Subcutaneous abdominal adipose tissue (tissue), 5 donors: Measurements from ENCODE around the gene CYTH3.
"Not testable (repeated sequence)": the region's sequence is repeated elsewhere in the genome, so short reads cannot be mapped to it uniquely, and the experiment has no call there.

Experiments used
- H3K27ac ChIP-seq: one replicate; pipeline ENCODE4 v1.7.0; 2013; ENCODE audit warnings: low read depth, mild to moderate bottlenecking, inconsistent platforms, low read length, moderate library complexity
- H3K27me3 ChIP-seq, 5 donors: one replicate each; pipeline ENCODE4 v1.7.0; 2013; ENCODE audit warnings: low read length in 5 of 5, inconsistent platforms in 1 of 5; ENCODE audit not compliant: control insufficient read depth in 5 of 5, insufficient read depth in 4 of 5
- H3K36me3 ChIP-seq, 5 donors: one replicate each; pipeline ENCODE4 v1.7.0; 2013; ENCODE audit warnings: low read length in 5 of 5; ENCODE audit not compliant: control insufficient read depth in 5 of 5, insufficient read depth in 5 of 5
- H3K4me1 ChIP-seq, 5 donors: one replicate each; pipeline ENCODE4 v1.7.0; 2013; ENCODE audit warnings: low read length in 5 of 5, mild to moderate bottlenecking in 3 of 5, moderate library complexity in 1 of 5; ENCODE audit not compliant: control insufficient read depth in 5 of 5, insufficient read depth in 5 of 5
- H3K4me3 ChIP-seq, 5 donors: one replicate each; pipeline ENCODE4 v1.7.0; 2013; ENCODE audit warnings: low read length in 5 of 5, low read depth in 1 of 5
- H3K9ac ChIP-seq, 5 donors: one replicate each; pipeline ENCODE4 v1.7.0; 2013; ENCODE audit warnings: low read length in 5 of 5, mild to moderate bottlenecking in 4 of 5, moderate library complexity in 3 of 5
- H3K9me3 ChIP-seq, 5 donors: one replicate each; pipeline ENCODE4 v1.7.0; 2013; ENCODE audit warnings: low read length in 5 of 5; ENCODE audit not compliant: control insufficient read depth in 5 of 5
- donor health status: healthy.
- donor health status: healthy.
- donor health status: healthy.
- donor health status: healthy.
- donor health status: healthy.

Gene CYTH3

DNA sequence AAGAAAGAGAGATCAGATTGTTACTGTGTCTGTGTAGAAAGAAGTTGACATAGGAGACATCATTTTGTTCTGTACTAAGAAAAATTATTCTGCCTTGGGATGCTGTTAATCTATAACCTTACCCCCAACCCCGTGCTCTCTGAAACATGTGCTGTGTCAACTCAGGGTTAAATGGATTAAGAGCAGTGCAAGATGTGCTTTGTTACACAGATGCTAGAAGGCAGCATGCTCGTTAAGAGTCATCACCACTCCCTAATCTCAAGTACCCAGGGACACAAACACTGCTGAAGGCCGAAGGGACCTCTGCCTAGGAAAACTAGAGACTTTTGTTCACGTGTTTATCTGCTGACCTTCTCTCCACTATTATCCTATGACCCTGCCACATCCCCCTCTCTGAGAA is 49.0 kb downstream of the CYTH3 start:
- H3K9me3 ChIP-seq, H3K9ac ChIP-seq, H3K36me3 ChIP-seq, H3K27me3 ChIP-seq, H3K27ac ChIP-seq, H3K4me3 ChIP-seq: not testable (repeated sequence)
- peaks cover 4 to 34% (median 33%) of the 10 kb centered on the region in 5 donors for H3K4me1 ChIP-seq

DNA sequence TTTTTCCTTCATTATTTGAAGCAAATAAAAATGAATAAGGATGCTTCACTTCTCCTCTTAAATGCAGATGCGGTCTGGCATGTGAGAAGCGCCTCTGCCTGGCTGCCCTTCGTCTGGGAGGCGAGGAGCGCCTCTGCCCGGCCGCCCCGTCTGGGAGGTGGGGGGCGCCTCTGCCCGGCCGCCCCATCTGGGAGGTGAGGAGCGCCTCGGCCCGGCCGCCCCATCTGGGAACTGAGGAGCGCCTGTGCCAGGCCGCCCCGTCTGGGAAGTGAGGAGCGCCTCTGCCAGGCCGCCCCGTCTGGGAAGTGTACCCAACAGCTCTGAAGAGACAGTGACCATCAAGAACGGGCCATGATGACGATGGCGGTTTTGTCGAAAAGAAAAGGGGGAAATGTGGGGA is 49.4 kb downstream of the CYTH3 start:
- not testable (repeated sequence) for H3K27ac ChIP-seq, H3K9me3 ChIP-seq, H3K9ac ChIP-seq, H3K27me3 ChIP-seq, H3K36me3 ChIP-seq, H3K4me3 ChIP-seq
- H3K4me1 ChIP-seq = peaks cover 1 to 34% (median 32%) of the 10 kb centered on the region in 5 donors

DNA sequence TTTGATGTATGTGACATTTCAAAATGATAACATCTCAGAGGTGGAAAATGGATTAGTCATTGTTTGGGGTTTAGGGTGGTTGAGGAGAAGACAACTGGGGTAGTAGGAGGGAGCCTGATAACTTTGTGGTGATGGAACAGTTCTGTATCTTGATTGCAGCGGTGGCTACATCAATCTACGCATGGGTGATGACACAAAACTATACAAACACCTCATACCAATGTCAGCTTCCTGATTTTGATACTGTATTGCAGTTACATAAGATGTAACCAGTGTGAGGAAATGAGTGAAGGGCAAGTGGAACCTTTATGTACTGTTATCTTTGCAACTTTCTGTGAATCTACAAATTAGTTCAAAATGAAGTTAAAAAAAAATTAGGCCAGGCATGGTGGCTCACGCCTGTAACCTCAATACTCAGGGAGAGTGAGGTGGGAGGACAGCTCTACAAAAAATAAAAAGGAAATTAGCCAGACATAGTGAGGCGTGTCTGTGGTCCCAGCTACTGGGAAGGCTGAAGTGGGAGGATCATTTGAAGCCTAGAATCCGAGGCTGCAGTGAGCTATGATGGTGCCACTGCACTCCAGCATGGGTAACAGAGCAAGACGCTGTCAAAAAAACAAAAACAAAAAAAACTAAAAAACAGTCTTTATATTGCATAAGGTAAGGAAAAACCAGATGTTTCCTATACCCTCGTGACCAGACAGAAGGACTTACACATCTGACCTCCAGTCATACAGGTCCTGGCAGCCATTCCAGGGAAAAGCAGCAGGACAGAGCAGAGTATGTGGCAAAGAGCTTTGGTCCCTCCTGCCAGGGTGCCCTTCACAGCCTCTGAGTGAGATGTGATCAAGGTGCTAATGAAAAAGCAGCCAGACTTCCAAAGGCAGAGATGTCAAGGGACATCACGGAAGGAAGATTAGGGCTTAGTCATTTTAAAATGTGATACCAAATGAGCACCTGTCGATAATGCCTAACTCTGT is 50.8 kb downstream of the CYTH3 start:
- H3K27ac ChIP-seq = peak overlapping the region; percentile 6
- H3K4me1 ChIP-seq = peaks cover 0 to 24% (median 24%) of the 10 kb centered on the region in 5 donors
- no peaks in the 10 kb centered on the region for H3K27me3 ChIP-seq
- no peak overlapping the region for H3K4me3 ChIP-seq
- H3K9ac ChIP-seq = no peak overlapping the region
- no peaks in the 10 kb centered on the region for H3K9me3 ChIP-seq
- H3K36me3 ChIP-seq = no peaks in the 10 kb centered on the region

DNA sequence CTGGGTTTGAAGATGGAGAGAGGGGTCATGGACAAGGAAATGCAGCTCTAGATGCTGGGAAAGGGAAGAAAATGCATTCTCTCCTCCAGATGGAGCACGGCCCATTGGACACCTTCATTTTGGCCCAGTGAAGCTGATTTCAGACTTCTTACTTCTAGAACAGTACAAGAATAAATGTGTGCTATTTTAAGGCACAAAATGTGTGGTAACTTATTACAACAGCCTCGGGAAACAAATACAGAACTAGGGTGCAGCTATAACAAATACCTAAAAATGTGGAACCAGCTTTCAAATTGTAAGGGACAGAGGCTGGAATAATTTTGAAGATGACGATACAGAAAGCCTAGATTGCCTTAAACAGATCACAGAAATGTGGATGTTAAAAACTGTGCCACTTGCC is 54.1 kb downstream of the CYTH3 start:
- H3K27ac ChIP-seq = no peak overlapping the region
- H3K4me3 ChIP-seq = no peak overlapping the region
- peaks cover 0 to 17% (median 16%) of the 10 kb centered on the region in 5 donors for H3K4me1 ChIP-seq
- no peaks in the 10 kb centered on the region for H3K36me3 ChIP-seq
- no peaks in the 10 kb centered on the region for H3K9me3 ChIP-seq
- H3K9ac ChIP-seq = no peak overlapping the region
- no peaks in the 10 kb centered on the region for H3K27me3 ChIP-seq

DNA sequence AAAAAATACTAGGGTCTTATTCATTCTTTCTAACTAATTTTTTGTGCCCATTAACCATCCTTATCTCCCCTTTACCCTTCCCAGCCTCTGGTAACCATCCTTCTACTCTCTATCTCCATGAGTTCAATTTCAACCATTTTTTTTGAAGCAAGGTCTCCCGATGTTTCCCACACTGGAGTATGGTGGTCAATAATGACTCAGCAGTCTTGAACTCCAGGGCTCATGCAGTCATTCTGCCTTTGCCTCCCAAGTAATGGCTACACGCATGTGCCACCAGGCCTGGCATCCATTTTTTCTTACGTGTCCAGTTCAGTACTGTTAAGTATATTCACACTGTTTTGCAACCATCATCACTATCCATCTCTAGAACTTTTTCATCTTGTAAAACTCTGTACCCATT is 60.4 kb downstream of the CYTH3 start:
- H3K4me1 ChIP-seq = peaks cover 2 to 18% (median 17%) of the 10 kb centered on the region in 5 donors
- no peak overlapping the region for H3K27ac ChIP-seq
- H3K4me3 ChIP-seq = no peak overlapping the region
- H3K9me3 ChIP-seq = no peaks in the 10 kb centered on the region
- H3K9ac ChIP-seq = no peak overlapping the region
- no peaks in the 10 kb centered on the region for H3K27me3 ChIP-seq
- no peaks in the 10 kb centered on the region for H3K36me3 ChIP-seq

DNA sequence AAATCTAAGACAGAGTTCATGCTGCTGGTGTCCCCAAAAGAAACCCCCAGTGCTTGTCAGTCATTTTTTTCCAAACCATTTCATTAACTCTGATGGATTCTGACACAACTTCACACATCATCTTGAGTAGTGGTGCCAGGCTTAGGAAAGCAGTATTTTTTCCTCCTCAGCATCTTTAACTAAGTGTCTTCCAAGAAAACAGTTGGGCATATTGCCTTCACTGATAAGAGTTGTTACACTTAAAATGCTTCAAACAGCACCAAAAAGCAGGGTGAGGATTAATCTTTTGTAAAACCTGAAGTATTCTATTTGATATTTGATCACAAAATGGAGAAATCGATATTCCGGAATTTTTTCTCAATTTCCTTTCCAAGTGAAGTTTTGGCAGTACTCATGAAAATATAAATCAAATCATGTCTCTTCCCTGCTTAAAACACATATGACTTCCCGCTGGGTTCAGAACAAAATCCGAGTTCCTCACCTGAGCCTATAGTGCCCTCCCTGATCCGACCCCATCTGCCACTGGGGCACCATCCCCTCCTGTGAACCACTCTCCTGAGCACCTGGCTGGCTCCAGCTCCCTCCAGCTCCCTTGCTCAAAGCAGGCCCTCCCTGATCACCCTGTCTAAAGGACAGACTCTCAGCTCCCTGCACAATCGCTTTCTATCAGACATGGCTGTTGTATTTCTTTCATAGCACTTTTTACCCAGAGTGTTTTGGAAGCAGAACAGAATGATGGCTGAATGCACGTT is 61.6 kb downstream of the CYTH3 start:
- Histone ChIP-seq H3K4me1 (peaks cover 2 to 18% (median 17%) of the 10 kb centered on the region in 5 donors), H3K9ac (no peak overlapping the region), H3K36me3 (no peaks in the 10 kb centered on the region), H3K4me3 (no peak overlapping the region), H3K27ac (no peak overlapping the region), H3K27me3 (no peaks in the 10 kb centered on the region), H3K9me3 (no peaks in the 10 kb centered on the region)

DNA sequence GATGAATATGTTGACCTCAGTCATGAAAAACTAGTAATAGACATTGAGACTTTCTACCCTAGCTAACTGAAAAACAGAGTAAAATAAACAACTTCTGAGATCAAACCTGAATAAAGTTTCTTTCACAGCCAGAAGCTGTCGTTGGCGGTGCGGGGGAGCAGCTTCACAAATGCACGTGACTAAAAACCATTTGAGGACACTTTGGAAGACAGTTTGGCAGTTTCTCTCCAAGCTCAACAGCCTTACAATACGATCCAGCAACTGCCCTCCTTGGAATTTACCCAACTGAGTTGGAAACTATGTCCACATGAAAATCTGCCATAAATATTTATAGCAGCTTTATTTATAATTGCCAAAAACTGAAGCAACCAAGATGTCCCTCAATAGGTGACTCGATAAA is 63.1 kb downstream of the CYTH3 start:
- no peak overlapping the region for H3K27ac ChIP-seq
- H3K27me3 ChIP-seq = no peaks in the 10 kb centered on the region
- H3K9ac ChIP-seq = no peak overlapping the region
- H3K4me1 ChIP-seq = peaks cover 2 to 19% (median 18%) of the 10 kb centered on the region in 5 donors
- no peak overlapping the region for H3K4me3 ChIP-seq
- H3K9me3 ChIP-seq = no peaks in the 10 kb centered on the region
- H3K36me3 ChIP-seq = no peaks in the 10 kb centered on the region

DNA sequence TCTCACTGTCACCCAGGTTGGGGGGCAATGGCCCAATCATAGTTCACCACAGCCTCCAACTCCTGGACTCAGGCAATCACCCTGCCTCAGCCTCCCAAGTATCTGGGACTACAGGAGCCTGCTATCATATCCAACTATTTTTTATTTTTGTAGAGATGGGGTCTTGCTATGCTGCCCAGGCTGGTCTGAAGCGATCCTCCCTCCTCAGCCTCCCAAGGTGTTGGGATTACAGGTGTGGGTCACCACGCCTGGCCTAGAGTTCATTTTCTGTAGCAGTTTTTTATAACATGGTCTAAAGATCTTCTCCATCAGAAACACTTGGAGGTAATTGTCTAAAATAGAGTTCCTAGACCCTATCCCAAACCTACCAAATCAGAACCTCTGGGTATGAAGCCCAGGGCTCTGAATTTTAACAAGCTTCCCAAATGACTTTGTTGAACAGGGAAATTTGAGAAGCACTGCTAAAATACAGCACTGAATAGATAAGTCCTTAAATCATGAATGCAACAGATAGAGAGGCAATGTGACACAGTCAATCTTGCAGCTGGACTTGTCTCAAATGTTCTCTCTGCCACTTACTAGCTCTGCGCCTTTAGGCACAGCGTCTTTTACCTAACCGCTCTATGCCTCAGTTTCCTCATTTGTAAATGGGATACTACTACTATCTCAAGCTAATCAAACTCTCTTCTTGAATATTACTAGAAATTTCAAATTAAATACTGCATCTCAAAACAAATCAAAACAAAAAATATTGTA is 63.7 kb downstream of the CYTH3 start:
- H3K36me3 ChIP-seq = no peaks in the 10 kb centered on the region
- no peak overlapping the region for H3K9ac ChIP-seq
- H3K27me3 ChIP-seq = no peaks in the 10 kb centered on the region
- H3K4me1 ChIP-seq = peaks cover 2 to 24% (median 18%) of the 10 kb centered on the region in 5 donors
- no peak overlapping the region for H3K27ac ChIP-seq
- no peak overlapping the region for H3K4me3 ChIP-seq
- no peaks in the 10 kb centered on the region for H3K9me3 ChIP-seq

DNA sequence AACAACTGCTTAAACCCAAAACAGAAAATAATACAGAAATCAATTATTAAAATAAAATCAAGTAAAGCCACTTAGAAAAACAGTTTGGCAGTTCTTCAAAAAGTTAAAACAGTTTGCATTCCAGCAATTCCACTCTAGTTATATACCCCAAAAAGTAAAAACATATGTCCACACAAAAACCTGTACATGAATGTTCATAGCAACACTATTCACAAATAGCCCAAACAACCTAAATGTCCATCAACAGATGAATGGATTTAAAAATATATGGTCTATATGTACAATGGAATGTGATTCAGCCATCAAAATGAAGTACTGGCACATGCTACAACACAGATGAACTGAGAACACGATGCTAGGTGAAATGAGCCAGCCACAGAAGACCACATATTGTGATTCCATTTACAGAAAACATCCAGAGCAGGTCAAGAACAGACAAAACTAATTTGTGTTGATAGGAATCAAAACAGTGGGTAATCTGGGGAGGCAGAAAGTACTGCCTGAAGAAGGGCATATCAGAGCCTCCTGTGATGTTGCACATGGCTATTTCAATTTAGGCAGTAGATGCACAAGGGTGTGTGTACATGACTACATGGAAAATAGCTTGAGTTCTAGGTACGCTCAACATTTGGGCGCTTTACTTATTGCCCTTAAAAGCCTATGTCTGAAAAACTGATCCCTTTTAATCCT is 66.3 kb downstream of the CYTH3 start:
- Histone ChIP-seq H3K9me3 (no peaks in the 10 kb centered on the region), H3K27ac (no peak overlapping the region), H3K36me3 (no peaks in the 10 kb centered on the region), H3K9ac (no peak overlapping the region), H3K4me3 (no peak overlapping the region), H3K4me1 (peaks cover 2 to 30% (median 22%) of the 10 kb centered on the region in 5 donors), H3K27me3 (no peaks in the 10 kb centered on the region)
